A549 treated with AZD2906 at 1 μM for 4 hours (cell line): ENCODE data around the gene ALKBH2. TPM values are rescaled to one million over a fixed set of nuclear protein-coding genes. Genes with fewer than 3 reads are reported as not detected.

Source experiments
- total RNA-seq: library from RNA; stranded (reverse); fragments of 200-300 nt; extraction: Qiagen RNA extraction; gene quantifications from 5 replicates; pipeline ENCODE4 v1.2.3, GENCODE V29; 2022

Gene ALKBH2
- 42.6 to 50.4 TPM (median 49.6 TPM) in 5 replicates for total RNA-seq

GRCh38 chr12:109093022-109093918, at the start of gene ALKBH2:
Gene ALKBH2, minus strand, starts transcription at chr12:109093472. Its CDS starts 686 bp downstream, at chr12:109092786.

GRCh38 chr12:109115758-109116610, 22.7 kb upstream of the ALKBH2 start, which contains the start of gene ACACB:
Gene ACACB, plus strand, starts transcription at chr12:109116587. Its CDS starts 22,819 bp downstream, at chr12:109139406.

GRCh38 chr12:109097435-109098182, 4.3 kb upstream of the ALKBH2 start, which contains the start of gene UNG:
Gene UNG, plus strand, starts transcription at chr12:109097597. Its CDS starts 83 bp downstream, at chr12:109097680.

GRCh38 chr12:109052414-109053323, 40.6 kb downstream of the ALKBH2 start, which contains the start of gene USP30:
Gene USP30, plus strand, starts transcription at chr12:109052576. Its CDS starts 103 bp downstream, at chr12:109052679.

Other genes starting within 250 kb of the ALKBH2 start
- gene SSH1, start 235.9 kb downstream of the ALKBH2 start, total RNA-seq, result 15.8 to 22.3 TPM (median 19.6 TPM) in 5 replicates
- not detected in 5 replicates for gene DAO, start 213.4 kb downstream of the ALKBH2 start, total RNA-seq
- gene SVOP, start 72.4 kb downstream of the ALKBH2 start, total RNA-seq, result not detected in 5 replicates
- gene USP30, start 40.9 kb downstream of the ALKBH2 start, total RNA-seq, result 6.4 to 11.0 TPM (median 8.5 TPM) in 5 replicates
- 90.2 to 99.4 TPM (median 90.8 TPM) in 5 replicates for gene UNG, start 4.1 kb upstream of the ALKBH2 start, total RNA-seq
- 9.6 to 15.9 TPM (median 12.4 TPM) in 5 replicates for gene ACACB, start 23.1 kb upstream of the ALKBH2 start, total RNA-seq
- 0.04 to 0.11 TPM (median 0.07 TPM) in 5 replicates for gene FOXN4, start 215.8 kb upstream of the ALKBH2 start, total RNA-seq